K562 treated with DMSO at 1 percent for 48 hours (cell line): ENCODE measurements around the gene SCGB2A2. TPM values are rescaled to one million over a fixed set of nuclear protein-coding genes. Genes with fewer than 3 reads are reported as not detected.

ENCODE experiments used
- total RNA-seq: library from RNA; unstranded; fragments of 300-600 nt; gene quantifications from 2 replicates; pipeline ENCODE4 v1.2.3, GENCODE V29; 2022; ENCODE audit warnings: low replicate concordance; ENCODE audit errors: extremely low read depth

SCGB2A2 gene
- not detected in 2 replicates for total RNA-seq

DNA sequence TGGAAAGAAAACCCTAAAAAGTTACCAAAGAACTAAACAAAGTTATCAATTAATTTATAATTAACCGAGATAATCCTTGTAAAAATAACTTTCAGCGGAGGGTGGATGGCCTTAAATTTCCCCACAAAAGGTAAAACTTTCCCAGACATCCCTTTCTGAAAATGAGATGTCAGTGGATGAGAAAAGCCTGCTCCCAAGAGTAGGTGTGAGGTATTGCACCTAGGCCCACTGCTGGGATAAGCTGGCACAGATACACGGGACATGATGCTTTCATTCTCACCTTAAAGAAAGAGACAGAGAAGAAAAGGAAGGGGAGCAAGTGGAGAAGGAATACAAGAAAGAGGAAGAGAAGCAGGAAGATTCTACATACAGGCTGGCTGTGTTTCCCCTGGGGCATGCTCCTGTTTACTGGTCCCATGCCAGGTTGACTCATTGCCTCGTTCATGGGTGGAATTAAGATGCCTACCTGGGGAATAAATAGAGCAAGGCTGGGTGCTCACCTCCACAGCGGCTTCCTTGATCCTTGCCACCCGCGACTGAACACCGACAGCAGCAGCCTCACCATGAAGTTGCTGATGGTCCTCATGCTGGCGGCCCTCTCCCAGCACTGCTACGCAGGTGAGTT is at the start of gene SCGB2A2:
TSS of gene SCGB2A2 (plus strand) at position 505 of the 625 bp plus-strand sequence. CDS start at position 564, 59 bp downstream.

DNA sequence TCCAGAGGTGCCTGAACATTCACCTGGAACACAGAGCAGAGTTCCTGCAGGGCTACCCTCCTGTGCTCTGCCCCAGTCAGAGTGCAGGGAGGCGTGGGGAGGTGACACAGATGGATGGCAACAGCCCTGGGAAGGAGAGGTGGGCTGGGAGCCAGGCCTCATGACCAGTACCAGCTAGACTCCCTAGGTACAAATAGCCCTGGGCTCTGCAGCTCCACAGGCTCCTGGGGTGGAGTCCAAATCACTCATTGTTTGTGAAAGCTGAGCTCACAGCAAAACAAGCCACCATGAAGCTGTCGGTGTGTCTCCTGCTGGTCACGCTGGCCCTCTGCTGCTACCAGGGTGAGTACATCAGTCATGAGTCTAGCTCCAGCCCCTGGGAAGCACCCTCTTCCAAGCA is 27.9 kb upstream of the SCGB2A2 start, which contains the start of gene SCGB1D2:
TSS of gene SCGB1D2 (plus strand) at position 219 of the 400 bp plus-strand sequence. CDS start at position 288, 69 bp downstream.

DNA sequence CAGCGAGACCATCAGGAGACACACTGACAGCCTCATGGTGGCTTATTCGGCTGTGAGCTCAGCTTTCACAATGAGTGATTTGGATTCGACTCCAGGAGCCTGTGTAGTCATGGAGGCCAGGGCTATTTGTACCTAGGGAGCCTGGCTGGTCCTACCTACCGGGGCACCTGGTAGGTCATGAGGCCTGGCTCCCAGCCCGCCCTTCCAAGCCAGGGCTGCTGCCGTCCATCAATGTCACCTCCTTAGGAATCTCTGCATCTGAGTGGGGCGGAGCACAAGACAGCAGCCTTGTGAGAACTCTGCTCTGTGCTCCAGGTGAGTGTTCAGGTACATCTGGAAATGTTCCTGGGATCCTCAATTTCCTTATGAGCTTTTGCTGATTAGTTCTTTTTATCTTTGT is 29.0 kb downstream of the SCGB2A2 start, which contains the start of gene SCGB1D4:
TSS of gene SCGB1D4 (minus strand) at position 101 of the 400 bp plus-strand sequence. CDS start at position 36, 65 bp downstream.

Other genes with a start within 250 kb of the SCGB2A2 start
- gene INCENP, start 146.1 kb upstream of the SCGB2A2 start, total RNA-seq, result not detected in 2 replicates
- gene SCGB1D1, start 79.9 kb upstream of the SCGB2A2 start, total RNA-seq, result not detected in 2 replicates
- not detected in 2 replicates for gene SCGB2A1, start 61.5 kb upstream of the SCGB2A2 start, total RNA-seq
- not detected in 2 replicates for gene SCGB1D2, start 27.9 kb upstream of the SCGB2A2 start, total RNA-seq
- not detected in 2 replicates for gene SCGB1D4, start 28.9 kb downstream of the SCGB2A2 start, total RNA-seq
- not detected in 2 replicates for gene ASRGL1, start 67.3 kb downstream of the SCGB2A2 start, total RNA-seq
- not detected in 2 replicates for gene SCGB1A1, start 148.9 kb downstream of the SCGB2A2 start, total RNA-seq